Hematopoietic multipotent progenitor cell treated with erythropoietin and hydrocortisone succinate and interleukin-3 and kit ligand, for 15 days (in vitro differentiated cells): ENCODE measurements around the gene ZFP57.

Source experiments
- DNase-seq: peaks from one replicate; pipeline ENCODE4 v3.0.0-alpha.2; 2015; ENCODE audit warnings: low spot score

The ZFP57 gene

GRCh38 chr6:29680904-29681303 is at the start of gene ZFP57:
TSS of gene ZFP57 (minus strand) at chr6:29681152. CDS start at chr6:29677003, 4,149 bp downstream.
- no peak for DNase-seq

GRCh38 chr6:29730575-29731126 is 49.7 kb upstream of the ZFP57 start:
- DNase-seq = no peak

GRCh38 chr6:29729774-29730328 is 48.9 kb upstream of the ZFP57 start:
- no peak for DNase-seq

- DNase-seq = no peak
These were observed 47.9 kb upstream of the ZFP57 start for GRCh38 chr6:29728875-29729270.

GRCh38 chr6:29728173-29728874 is 47.4 kb upstream of the ZFP57 start:
- DNase-seq = no peak

GRCh38 chr6:29727637-29728036 is 46.7 kb upstream of the ZFP57 start:
- DNase-seq = no peak

- DNase-seq = no peak
These were observed 45.7 kb upstream of the ZFP57 start for GRCh38 chr6:29726571-29727194.

- no peak for DNase-seq
These were observed 45.0 kb upstream of the ZFP57 start for GRCh38 chr6:29726001-29726400.

- DNase-seq = no peak
These were observed 44.3 kb upstream of the ZFP57 start for GRCh38 chr6:29724937-29725869.

- DNase-seq = no peak
These were observed 43.0 kb upstream of the ZFP57 start for GRCh38 chr6:29723666-29724588.

- DNase-seq = no peak
These were observed 42.3 kb upstream of the ZFP57 start, which contains the start of gene HLA-F for GRCh38 chr6:29723262-29723665. TSS of gene HLA-F (plus strand) at chr6:29723434. CDS start at chr6:29723464, 30 bp downstream.

GRCh38 chr6:29720863-29721262 is 39.9 kb upstream of the ZFP57 start:
- DNase-seq = no peak

GRCh38 chr6:29710281-29710941 is 29.5 kb upstream of the ZFP57 start:
- DNase-seq = no peak

GRCh38 chr6:29709188-29709587 is 28.2 kb upstream of the ZFP57 start:
- DNase-seq = no peak

- DNase-seq = no peak
These were observed 27.7 kb upstream of the ZFP57 start for GRCh38 chr6:29708432-29709179.

- DNase-seq = peak; percentile 17
These were observed 24.7 kb upstream of the ZFP57 start for GRCh38 chr6:29705389-29706231.

GRCh38 chr6:29702519-29703103 is 21.7 kb upstream of the ZFP57 start:
- peak; percentile 59 for DNase-seq
